Karpas-422 (cell line): ENCODE data around the gene PLA2G12B. TPM values are rescaled to one million over a fixed set of nuclear protein-coding genes. Genes with fewer than 3 reads are reported as not detected.
"Not testable (repeated sequence)": the region's sequence is repeated elsewhere in the genome, so short reads cannot be mapped to it uniquely, and the experiment has no call there.

Experiments used
- DNase-seq: peaks from one replicate; pipeline ENCODE4 v3.0.0-alpha.2; 2015
- H2AFZ ChIP-seq: fragments of 200-600 bp; sonication (generic); 2 replicates; pipeline ENCODE4 v1.6.1; 2014; ENCODE audit warnings: antibody characterized with exemption, low read length, mixed read lengths
- H3K27ac ChIP-seq: fragments of 200-600 bp; sonication (generic); 2 replicates; pipeline ENCODE4 v1.5.1; 2014; ENCODE audit warnings: mild to moderate bottlenecking, low read length, moderate library complexity
- H3K27me3 ChIP-seq: fragments of 200-600 bp; sonication (generic); 2 replicates; pipeline ENCODE4 v1.6.1; 2014; ENCODE audit warnings: low read length, mixed read lengths
- H3K36me3 ChIP-seq: fragments of 200-600 bp; sonication (generic); 2 replicates; pipeline ENCODE4 v1.6.1; 2014; ENCODE audit warnings: low read length, mixed read lengths; ENCODE audit not compliant: insufficient read depth
- H3K4me1 ChIP-seq: fragments of 200-600 bp; sonication (generic); 2 replicates; pipeline ENCODE4 v1.6.1; 2014; ENCODE audit warnings: mild to moderate bottlenecking, low read length, mixed read lengths
- H3K4me2 ChIP-seq: fragments of 200-600 bp; sonication (generic); 2 replicates; pipeline ENCODE4 v1.6.1; 2014; ENCODE audit warnings: low read length, low read depth, mild to moderate bottlenecking; ENCODE audit not compliant: poor library complexity, severe bottlenecking
- H3K4me3 ChIP-seq: fragments of 200-600 bp; sonication (generic); 2 replicates; pipeline ENCODE4 v1.5.1; 2014; ENCODE audit warnings: mild to moderate bottlenecking, antibody characterized with exemption, low read length, mixed read lengths
- H3K79me2 ChIP-seq: fragments of 200-600 bp; sonication (generic); 2 replicates; pipeline ENCODE4 v1.6.1; 2014; ENCODE audit warnings: mild to moderate bottlenecking, low read length, mixed read lengths
- H3K9ac ChIP-seq: fragments of 200-600 bp; sonication (generic); 2 replicates; pipeline ENCODE4 v1.6.0; 2014; ENCODE audit warnings: low read length
- H3K9me2 ChIP-seq: fragments of 200-600 bp; sonication (generic), shearing (Covaris generic); replicated peaks from 2 replicates; pipeline ENCODE4 v1.6.0; 2014; ENCODE audit warnings: mild to moderate bottlenecking, low read length, moderate library complexity; ENCODE audit not compliant: insufficient read depth
- H3K9me3 ChIP-seq: fragments of 300-700, 200-600 bp; sonication (generic); 2 replicates; pipeline ENCODE4 v1.6.1; 2014; ENCODE audit warnings: low read length, mixed read lengths
- H4K20me1 ChIP-seq: fragments of 200-600 bp; sonication (generic); 2 replicates; pipeline ENCODE4 v1.6.1; 2014; ENCODE audit warnings: mild to moderate bottlenecking, antibody characterized with exemption, low read length, low read depth; ENCODE audit not compliant: insufficient read depth
- total RNA-seq: library from RNA; depleted of rRNA; stranded (reverse); fragments of >200 nt; shearing (Covaris generic); gene quantifications from 2 replicates; pipeline ENCODE4 v1.2.3, GENCODE V29; 2014; ENCODE audit warnings: low replicate concordance; rRNA removed

Gene PLA2G12B, protein sequence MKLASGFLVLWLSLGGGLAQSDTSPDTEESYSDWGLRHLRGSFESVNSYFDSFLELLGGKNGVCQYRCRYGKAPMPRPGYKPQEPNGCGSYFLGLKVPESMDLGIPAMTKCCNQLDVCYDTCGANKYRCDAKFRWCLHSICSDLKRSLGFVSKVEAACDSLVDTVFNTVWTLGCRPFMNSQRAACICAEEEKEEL
- total RNA-seq: not detected in 2 replicates

- Histone ChIP-seq H4K20me1 (no peaks in the 10 kb centered on the region), H2AFZ (no peak within 1 kb of the TSS), H3K79me2 (no peaks in the 10 kb centered on the region), H3K4me2 (no peak within 1 kb of the TSS), H3K9me2 (no peaks in the 10 kb centered on the region), H3K9me3 (no peaks in the 10 kb centered on the region), H3K27me3 (no peaks in the 10 kb centered on the region), H3K27ac (no peak within 1 kb of the TSS), H3K4me1 (no peaks in the 10 kb centered on the region), H3K4me3 (no peak within 1 kb of the TSS), H3K9ac (no peak within 1 kb of the TSS), H3K36me3 (no peaks in the 10 kb centered on the region)
- no peak for DNase-seq
Measured at GRCh38 chr10:72954596-72955554, at the start of gene PLA2G12B. Gene PLA2G12B, minus strand, starts transcription at chr10:72954806. Its CDS starts 121 bp downstream, at chr10:72954685.

- H2AFZ ChIP-seq: no peak overlapping the region
Measured at GRCh38 chr10:73003822-73004221, 49.2 kb upstream of the PLA2G12B start.

DNA sequence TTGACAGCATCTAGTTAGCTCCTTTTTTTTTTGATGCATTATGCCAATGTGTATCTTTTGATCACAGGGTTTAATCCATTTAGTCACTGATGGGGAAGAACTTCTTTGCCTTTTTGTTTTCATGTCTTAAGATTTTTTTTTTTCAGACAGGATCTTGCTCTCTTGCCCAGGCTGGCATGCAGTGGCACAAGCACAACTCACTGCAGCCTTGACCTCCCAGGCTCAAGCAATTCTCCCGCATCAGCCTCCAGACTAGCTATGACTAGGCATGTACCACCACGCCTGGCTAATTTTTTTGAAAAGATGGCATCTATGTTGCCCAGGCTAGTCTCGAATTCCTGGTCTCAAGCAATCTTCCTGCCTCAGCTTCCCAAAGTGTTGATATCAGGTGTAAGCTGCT, 46.4 kb upstream of the PLA2G12B start:
- Histone ChIP-seq H3K27me3 (no peaks in the 10 kb centered on the region), H3K4me3 (no peak overlapping the region), H3K9me3 (no peaks in the 10 kb centered on the region), H2AFZ (no peak overlapping the region), H3K79me2 (no peaks in the 10 kb centered on the region), H4K20me1 (no peaks in the 10 kb centered on the region), H3K4me1 (no peaks in the 10 kb centered on the region), H3K9ac (no peak overlapping the region), H3K36me3 (peaks cover 48% of the 10 kb centered on the region), H3K4me2 (no peak overlapping the region), H3K27ac (no peak overlapping the region), H3K9me2 (no peaks in the 10 kb centered on the region)
- DNase-seq: no peak

More at GRCh38 chr10:73003822-73004221, 49.2 kb upstream of the PLA2G12B start:
- Histone ChIP-seq H3K9me2 (no peaks in the 10 kb centered on the region), H3K36me3 (peaks cover 62% of the 10 kb centered on the region), H3K79me2 (no peaks in the 10 kb centered on the region), H3K9me3 (no peaks in the 10 kb centered on the region), H3K4me1 (no peaks in the 10 kb centered on the region), H3K27ac (no peak overlapping the region), H3K27me3 (no peaks in the 10 kb centered on the region), H3K4me2 (no peak overlapping the region), H3K9ac (no peak overlapping the region), H3K4me3 (no peak overlapping the region), H4K20me1 (no peaks in the 10 kb centered on the region)
- no peak for DNase-seq

DNA sequence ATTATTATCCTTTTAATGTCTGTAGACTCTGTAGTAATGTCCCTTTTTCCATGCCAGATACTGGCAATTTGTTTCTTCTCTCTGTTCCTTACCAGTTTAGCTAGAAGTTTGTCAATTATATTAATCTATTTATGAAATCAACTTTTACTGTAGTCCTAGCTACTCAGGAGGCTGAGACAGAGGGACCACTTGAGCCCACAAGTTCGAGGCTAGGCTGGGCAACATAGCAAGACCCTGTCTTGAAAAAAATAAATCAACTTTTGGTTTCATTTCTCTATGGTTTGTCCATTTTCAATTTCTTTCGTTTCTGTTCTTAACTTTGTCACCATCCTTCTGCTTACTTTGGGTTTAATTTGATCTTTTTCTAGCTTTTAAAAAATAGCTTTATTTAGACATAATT, 42.5 kb upstream of the PLA2G12B start:
- DNase-seq: no peak
- no peaks in the 10 kb centered on the region for H3K9me3 ChIP-seq
- H3K4me3 ChIP-seq: no peak overlapping the region
- H3K9ac ChIP-seq: no peak overlapping the region
- H3K36me3 ChIP-seq: peaks cover 24% of the 10 kb centered on the region
- no peaks in the 10 kb centered on the region for H4K20me1 ChIP-seq
- no peaks in the 10 kb centered on the region for H3K27me3 ChIP-seq
- no peak overlapping the region for H2AFZ ChIP-seq
- H3K4me1 ChIP-seq: no peaks in the 10 kb centered on the region
- no peak overlapping the region for H3K4me2 ChIP-seq
- no peaks in the 10 kb centered on the region for H3K9me2 ChIP-seq
- no peaks in the 10 kb centered on the region for H3K79me2 ChIP-seq
- no peak overlapping the region for H3K27ac ChIP-seq

DNA sequence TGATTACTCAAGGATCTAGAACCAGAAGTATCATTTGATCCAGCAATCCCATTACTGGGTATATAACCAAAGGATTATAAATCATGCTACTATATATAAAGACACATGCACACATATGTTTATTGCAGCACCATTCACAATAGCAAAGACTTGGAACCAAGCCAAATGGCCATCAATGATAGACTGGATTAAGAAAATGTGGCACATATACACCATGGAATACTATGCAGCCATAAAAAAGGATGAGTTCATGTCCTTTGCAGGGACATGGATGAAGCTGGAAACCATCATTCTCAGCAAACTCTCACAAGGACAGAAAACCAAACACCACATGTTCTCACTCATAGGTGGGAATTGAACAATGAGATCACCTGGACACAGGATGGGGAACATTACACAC, 40.9 kb upstream of the PLA2G12B start:
- not testable (repeated sequence) for H3K9me3 ChIP-seq, H3K79me2 ChIP-seq, H3K9ac ChIP-seq, DNase-seq, H3K4me1 ChIP-seq, H3K27ac ChIP-seq, H3K4me2 ChIP-seq, H3K27me3 ChIP-seq, H2AFZ ChIP-seq, H4K20me1 ChIP-seq, H3K4me3 ChIP-seq, H3K9me2 ChIP-seq
- H3K36me3 ChIP-seq: peaks cover 13% of the 10 kb centered on the region

DNA sequence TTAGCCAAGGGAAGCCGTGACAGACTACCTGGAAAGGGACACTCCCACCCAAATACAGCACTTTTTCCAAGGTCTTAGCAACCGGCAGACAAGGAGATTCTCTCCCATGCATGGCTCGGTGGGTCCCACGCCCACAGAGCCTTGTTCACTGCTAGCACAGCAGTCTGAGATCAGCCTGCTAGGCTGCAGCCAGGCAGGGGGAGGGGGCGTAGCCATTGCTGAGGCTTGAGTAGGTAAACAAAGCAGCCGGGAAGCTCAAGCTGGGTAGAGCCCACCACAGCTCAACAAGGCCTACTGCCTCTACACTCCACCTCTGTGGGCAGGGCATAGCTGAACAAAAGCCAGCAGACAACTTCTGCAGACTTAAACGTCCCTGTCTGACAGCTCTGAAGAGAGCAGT, 35.2 kb upstream of the PLA2G12B start:
- H4K20me1 ChIP-seq, H3K4me2 ChIP-seq: not testable (repeated sequence)

DNA sequence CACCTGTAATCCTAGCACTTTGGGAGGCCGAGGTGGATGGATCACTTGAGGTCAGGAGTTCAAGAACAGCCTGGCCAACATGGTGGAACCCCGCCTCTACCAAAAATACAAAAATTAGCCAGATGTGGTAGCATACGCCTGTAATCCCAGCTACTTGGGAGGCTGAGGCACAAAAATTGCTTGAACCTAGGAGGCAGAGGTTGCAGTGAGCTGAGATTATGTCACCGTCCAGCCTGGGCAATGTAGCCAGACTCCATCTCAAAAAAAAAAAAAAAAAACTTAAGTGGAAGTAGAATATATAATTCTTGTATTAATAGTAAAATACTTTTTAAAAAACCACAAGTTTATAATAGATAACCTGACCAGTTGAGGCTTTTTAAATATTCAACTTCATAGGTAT, 30.0 kb upstream of the PLA2G12B start:
- H3K4me1 ChIP-seq, H3K9ac ChIP-seq, H3K4me3 ChIP-seq, H3K27me3 ChIP-seq, DNase-seq, H3K79me2 ChIP-seq, H3K4me2 ChIP-seq, H3K9me2 ChIP-seq, H2AFZ ChIP-seq, H3K9me3 ChIP-seq, H3K27ac ChIP-seq, H4K20me1 ChIP-seq: not testable (repeated sequence)
- peaks cover 24% of the 10 kb centered on the region; the same call in 1 of the 2 replicates for H3K36me3 ChIP-seq

More for the DNA sequence above, 35.2 kb upstream of the PLA2G12B start:
- DNase-seq, H3K27ac ChIP-seq, H3K79me2 ChIP-seq, H3K27me3 ChIP-seq, H3K4me3 ChIP-seq, H3K9me2 ChIP-seq, H3K4me1 ChIP-seq, H3K9ac ChIP-seq, H2AFZ ChIP-seq, H3K9me3 ChIP-seq: not testable (repeated sequence)
- H3K36me3 ChIP-seq: peaks cover 27% of the 10 kb centered on the region; the same call in 1 of the 2 replicates

DNA sequence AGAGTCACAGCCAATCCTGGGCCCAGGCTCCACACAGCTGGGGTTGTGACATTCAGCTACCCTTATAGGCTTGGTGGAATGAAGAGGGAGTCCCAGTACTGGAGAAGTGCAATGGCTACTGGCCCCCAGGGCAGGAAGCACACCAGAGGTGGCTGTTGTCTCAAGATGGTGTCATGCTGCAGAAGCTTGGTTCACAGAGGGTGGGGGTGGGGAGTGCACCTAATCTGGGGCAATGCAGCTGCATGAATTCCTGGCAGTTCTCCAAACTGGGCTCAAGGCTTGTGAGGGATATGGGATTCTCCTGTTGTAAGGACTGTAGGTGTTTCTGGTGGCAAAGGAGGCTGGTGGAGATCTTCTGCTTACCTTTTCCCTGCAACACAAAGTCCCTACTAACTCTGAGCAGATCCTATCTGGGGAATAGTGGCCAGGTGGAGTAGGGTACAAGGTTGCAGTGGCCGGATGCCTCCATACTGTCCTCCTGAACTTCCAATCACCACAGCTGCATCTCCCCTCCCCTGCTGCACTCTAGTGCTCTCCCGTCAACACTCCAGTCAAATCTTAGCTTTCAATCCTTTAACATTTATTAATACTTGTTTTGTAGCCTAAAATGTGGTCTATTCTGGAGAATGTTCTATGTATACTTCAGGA, 27.4 kb upstream of the PLA2G12B start:
- H3K9ac ChIP-seq: no peak overlapping the region
- no peaks in the 10 kb centered on the region for H4K20me1 ChIP-seq
- no peak overlapping the region for H2AFZ ChIP-seq
- peaks cover 28% of the 10 kb centered on the region for H3K9me3 ChIP-seq
- H3K36me3 ChIP-seq: peaks cover 3% of the 10 kb centered on the region; the same call in 1 of the 2 replicates
- H3K4me3 ChIP-seq: no peak overlapping the region
- no peaks in the 10 kb centered on the region for H3K4me1 ChIP-seq
- H3K79me2 ChIP-seq: no peaks in the 10 kb centered on the region
- H3K27me3 ChIP-seq: no peaks in the 10 kb centered on the region
- no peak overlapping the region for H3K27ac ChIP-seq
- H3K9me2 ChIP-seq: no peaks in the 10 kb centered on the region
- no peak for DNase-seq
- no peak overlapping the region for H3K4me2 ChIP-seq
